Retinal pigment epithelial cell (primary cell): ENCODE data around the gene APOBEC2.
"Not testable (repeated sequence)": the region's sequence is repeated elsewhere in the genome, so short reads cannot be mapped to it uniquely, and the experiment has no call there.

Experiments
- DNase-seq: peaks from one replicate; pipeline ENCODE4 v3.0.0-alpha.2; 2010; ENCODE audit warnings: low read depth
- H3K4me3 ChIP-seq: 2 replicates; pipeline ENCODE4 v1.5.1; 2011; ENCODE audit warnings: mild to moderate bottlenecking, low read length, control low read depth, moderate library complexity
- CTCF ChIP-seq: conservative IDR thresholded peaks from 2 replicates; pipeline ENCODE4 v1.5.1; 2011; ENCODE audit warnings: low read depth, low read length, control low read depth, inconsistent platforms

The APOBEC2 gene

GRCh38 chr6:41053041-41053440, at the start of gene APOBEC2:
TSS of gene APOBEC2 (plus strand) at chr6:41053202. CDS start at chr6:41053348, 146 bp downstream.
- H3K4me3 ChIP-seq = no peak within 1 kb of the TSS
- TF ChIP-seq CTCF = no peak
- DNase-seq = no peak

- not testable (repeated sequence) for H3K4me3 ChIP-seq, DNase-seq
- TF ChIP-seq CTCF = peak; percentile 56
These were observed 46.8 kb upstream of the APOBEC2 start for GRCh38 chr6:41006217-41006616.

- not testable (repeated sequence) for DNase-seq, H3K4me3 ChIP-seq
These were observed 46.0 kb upstream of the APOBEC2 start for GRCh38 chr6:41006980-41007379.

GRCh38 chr6:41008011-41008410, 45.0 kb upstream of the APOBEC2 start:
- H3K4me3 ChIP-seq = no peak overlapping the region
- DNase-seq = no peak
- no peak for TF ChIP-seq CTCF

- TF ChIP-seq CTCF = no peak
- no peak for DNase-seq
- no peak overlapping the region for H3K4me3 ChIP-seq
These were observed 43.3 kb upstream of the APOBEC2 start for GRCh38 chr6:41009669-41010068.

- DNase-seq = no peak
- no peak overlapping the region for H3K4me3 ChIP-seq
- no peak for TF ChIP-seq CTCF
These were observed 41.3 kb upstream of the APOBEC2 start for GRCh38 chr6:41011673-41012072.

- H3K4me3 ChIP-seq = no peak overlapping the region
- no peak for DNase-seq
- TF ChIP-seq CTCF = no peak
These were observed 39.4 kb upstream of the APOBEC2 start for GRCh38 chr6:41013466-41014153.
